ENCODE data around the gene KRT81.

The KRT81 gene

GRCh38 chr12:52243856-52244614, 47.3 kb downstream of the KRT81 start:
- H4K20me1 ChIP-seq (ENCODE audit: insufficient read depth, low read length, poor library complexity, severe bottlenecking), result no peaks in the 10 kb centered on the region
- H3K27me3 ChIP-seq (ENCODE audit: insufficient read depth, low read length, poor library complexity, severe bottlenecking), result no peaks in the 10 kb centered on the region
- no peaks in the 10 kb centered on the region for H3K9me2 ChIP-seq (replicated peaks; ENCODE audit: low read depth, low read length)
- no peak overlapping the region for H3K4me3 ChIP-seq (ENCODE audit: low read length, poor library complexity, severe bottlenecking)
- H3K9ac ChIP-seq (ENCODE audit: low read depth, low read length, poor library complexity, severe bottlenecking), result no peak overlapping the region
- TF ChIP-seq EZH2phosphoT487 (IDR thresholded peaks at IDR 0.05; ENCODE audit: borderline replicate concordance), result no peak
- TF ChIP-seq CTCF (conservative IDR thresholded peaks at IDR 0.05; ENCODE audit: low read length), result no peak
- H3K4me2 ChIP-seq (ENCODE audit: low read depth, low read length, poor library complexity, severe bottlenecking), result no peak overlapping the region
- no peaks in the 10 kb centered on the region for H3F3A ChIP-seq (ENCODE audit: low read depth)
- no peaks in the 10 kb centered on the region for H3K4me1 ChIP-seq (ENCODE audit: insufficient read depth, low read length, poor library complexity, severe bottlenecking)
- H2AFZ ChIP-seq (ENCODE audit: low read length), result no peak overlapping the region
- no peaks in the 10 kb centered on the region for H3K36me3 ChIP-seq (ENCODE audit: insufficient read depth, low read length)
- H3K79me2 ChIP-seq (ENCODE audit: insufficient read depth, low read length), result no peaks in the 10 kb centered on the region
- H3K9me3 ChIP-seq (ENCODE audit: insufficient read depth, low read depth, low read length), result no peaks in the 10 kb centered on the region

- Histone ChIP-seq H3K9me2 (replicated peaks; ENCODE audit: low read depth, low read length) (no peaks in the 10 kb centered on the region), H3F3A (ENCODE audit: low read depth) (no peaks in the 10 kb centered on the region), H2AFZ (ENCODE audit: low read length) (no peak overlapping the region), H3K36me3 (ENCODE audit: insufficient read depth, low read length) (no peaks in the 10 kb centered on the region), H3K4me2 (ENCODE audit: low read depth, low read length, poor library complexity, severe bottlenecking) (no peak overlapping the region), H3K9me3 (ENCODE audit: insufficient read depth, low read depth, low read length) (no peaks in the 10 kb centered on the region), H3K79me2 (ENCODE audit: insufficient read depth, low read length) (no peaks in the 10 kb centered on the region), H3K4me1 (ENCODE audit: insufficient read depth, low read length, poor library complexity, severe bottlenecking) (no peaks in the 10 kb centered on the region), H3K27me3 (ENCODE audit: insufficient read depth, low read length, poor library complexity, severe bottlenecking) (no peaks in the 10 kb centered on the region), H3K4me3 (ENCODE audit: low read length, poor library complexity, severe bottlenecking) (no peak overlapping the region), H4K20me1 (ENCODE audit: insufficient read depth, low read length, poor library complexity, severe bottlenecking) (no peaks in the 10 kb centered on the region), H3K9ac (ENCODE audit: low read depth, low read length, poor library complexity, severe bottlenecking) (no peak overlapping the region)
- TF ChIP-seq CTCF (conservative IDR thresholded peaks at IDR 0.05; ENCODE audit: low read length), result no peak
- TF ChIP-seq EZH2phosphoT487 (IDR thresholded peaks at IDR 0.05; ENCODE audit: borderline replicate concordance), result no peak
Measured at GRCh38 chr12:52243259-52243855, 48.0 kb downstream of the KRT81 start.

GRCh38 chr12:52242442-52243258, 48.7 kb downstream of the KRT81 start:
- Histone ChIP-seq H3K27me3 (ENCODE audit: insufficient read depth, low read length, poor library complexity, severe bottlenecking) (no peaks in the 10 kb centered on the region), H3K9me2 (replicated peaks; ENCODE audit: low read depth, low read length) (no peaks in the 10 kb centered on the region), H2AFZ (ENCODE audit: low read length) (no peak overlapping the region), H4K20me1 (ENCODE audit: insufficient read depth, low read length, poor library complexity, severe bottlenecking) (no peaks in the 10 kb centered on the region), H3K9me3 (ENCODE audit: insufficient read depth, low read depth, low read length) (no peaks in the 10 kb centered on the region), H3K9ac (ENCODE audit: low read depth, low read length, poor library complexity, severe bottlenecking) (no peak overlapping the region), H3K4me3 (ENCODE audit: low read length, poor library complexity, severe bottlenecking) (no peak overlapping the region), H3K36me3 (ENCODE audit: insufficient read depth, low read length) (no peaks in the 10 kb centered on the region), H3K79me2 (ENCODE audit: insufficient read depth, low read length) (no peaks in the 10 kb centered on the region), H3K4me1 (ENCODE audit: insufficient read depth, low read length, poor library complexity, severe bottlenecking) (no peaks in the 10 kb centered on the region), H3F3A (ENCODE audit: low read depth) (no peaks in the 10 kb centered on the region), H3K4me2 (ENCODE audit: low read depth, low read length, poor library complexity, severe bottlenecking) (no peak overlapping the region)
- no peak for TF ChIP-seq EZH2phosphoT487 (IDR thresholded peaks at IDR 0.05; ENCODE audit: borderline replicate concordance)
- no peak for TF ChIP-seq CTCF (conservative IDR thresholded peaks at IDR 0.05; ENCODE audit: low read length)
